HepG2 (cell line): Measurements from ENCODE around the gene SCRG1. TPM values are rescaled to one million over a fixed set of nuclear protein-coding genes. Genes with fewer than 3 reads are reported as not detected.
A peak's percentile ranks its signal among the peaks of the same experiment; 100 is the strongest.

Experiments used
- ARNT2 ChIP-seq: sonication (generic); formaldehyde crosslinking; IDR thresholded peaks from 2 replicates; pipeline ENCODE4 v1.8.0; 2022; ENCODE audit warnings: mild to moderate bottlenecking, low read depth, missing genetic modification reagents, moderate library complexity
- ELF3 ChIP-seq: IDR thresholded peaks from 2 replicates; pipeline ENCODE4 v1.6.1; 2016; ENCODE audit warnings: missing genetic modification reagents, missing compliant biosample characterization
- FOXM1 ChIP-seq: sonication (generic); formaldehyde crosslinking; IDR thresholded peaks from 2 replicates; pipeline ENCODE4 v1.5.0; 2020; ENCODE audit warnings: missing genetic modification reagents
- FOXO1 ChIP-seq: sonication (generic); formaldehyde crosslinking; IDR thresholded peaks from 2 replicates; pipeline ENCODE4 v1.4.0; 2020; ENCODE audit warnings: missing genetic modification reagents
- KDM4B ChIP-seq: sonication (generic); formaldehyde crosslinking; IDR thresholded peaks from 2 replicates; pipeline ENCODE4 v1.4.0; 2020; ENCODE audit warnings: missing genetic modification reagents
- MED1 ChIP-seq: sonication (generic); formaldehyde crosslinking; IDR thresholded peaks from 2 replicates; pipeline ENCODE4 v1.4.0; 2020; ENCODE audit warnings: missing genetic modification reagents
- NFKBIZ ChIP-seq: IDR thresholded peaks from 2 replicates; pipeline ENCODE4 v1.6.1; 2018; ENCODE audit warnings: missing genetic modification reagents, missing compliant biosample characterization
- NFYC ChIP-seq: IDR thresholded peaks from 2 replicates; pipeline ENCODE4 v1.6.1; 2016; ENCODE audit warnings: missing genetic modification reagents, missing compliant biosample characterization
- SAFB2 ChIP-seq: sonication (generic); formaldehyde crosslinking; IDR thresholded peaks from 2 replicates; pipeline ENCODE4 v1.5.1; 2020; ENCODE audit warnings: missing genetic modification reagents, low read depth, mild to moderate bottlenecking, borderline replicate concordance
- SAP130 ChIP-seq: IDR thresholded peaks from 2 replicates; pipeline ENCODE4 v1.6.1; 2016; ENCODE audit warnings: low read depth
- SIN3A ChIP-seq: IDR thresholded peaks from 2 replicates; pipeline ENCODE4 v1.6.1; 2011; ENCODE audit warnings: low read depth, mild to moderate bottlenecking, control low read depth, low read length, borderline replicate concordance
- SIX1 ChIP-seq: sonication (generic); formaldehyde crosslinking; IDR thresholded peaks from 2 replicates; pipeline ENCODE4 v1.4.0; 2020; ENCODE audit warnings: missing genetic modification reagents, borderline replicate concordance
- ZNF550 ChIP-seq: sonication (generic); formaldehyde crosslinking; IDR thresholded peaks from 2 replicates; pipeline ENCODE4 v1.4.0; 2020; ENCODE audit warnings: mild to moderate bottlenecking, missing genetic modification reagents, borderline replicate concordance
- ZNF629 ChIP-seq: sonication (generic); formaldehyde crosslinking; conservative IDR thresholded peaks from 2 replicates; pipeline ENCODE4 v1.5.0; 2020; ENCODE audit warnings: missing genetic modification reagents
- ZSCAN30 ChIP-seq: sonication (generic); formaldehyde crosslinking; IDR thresholded peaks from 2 replicates; pipeline ENCODE4 v1.5.0; 2020; ENCODE audit warnings: mild to moderate bottlenecking, missing genetic modification reagents
- polyA plus RNA-seq, 8 experiments: library from polyadenylated mRNA; depleted of rRNA in 3 of 8; stranded (reverse) in 7 of 8; unstranded in 1 of 8; fragments of >200 nt; fragmentation: Illumina TruSeq in 4 of 8; extraction: Trizol in 4 of 8; gene quantifications; 2 replicates each; pipeline versions ENCODE4 v1.2.1 to v1.2.3, GENCODE V29; 2011 to 2016; ENCODE audit warnings: low read depth in 4 of 8, missing spikeins in 1 of 8, mixed read lengths in 1 of 8; ENCODE audit not compliant: insufficient read depth in 1 of 8
- total RNA-seq, 5 experiments: library from RNA; depleted of rRNA; stranded (reverse); fragments of >200 nt; fragmentation: Illumina TruSeq; extraction: Trizol; gene quantifications; 2 replicates each; pipeline ENCODE4 v1.2.3, GENCODE V29; 2016; ENCODE audit warnings: low read depth in 1 of 5
- TF ChIP-seq, protein P1 (sequence below): sonication (generic); formaldehyde crosslinking; IDR thresholded peaks from 2 replicates; pipeline ENCODE4 v1.8.1; 2023; ENCODE audit warnings: mild to moderate bottlenecking, inconsistent platforms, moderate library complexity, missing genetic modification reagents, borderline replicate concordance
- TF ChIP-seq, protein P2 (sequence below): sonication (generic); formaldehyde crosslinking; IDR thresholded peaks from 2 replicates; pipeline ENCODE4 v1.8.1; 2023; ENCODE audit warnings: missing genetic modification reagents, mild to moderate bottlenecking, borderline replicate concordance
- TF ChIP-seq, protein P3 (sequence below): sonication (generic); formaldehyde crosslinking; IDR thresholded peaks from 2 replicates; pipeline ENCODE4 v1.8.1; 2023; ENCODE audit warnings: mild to moderate bottlenecking, moderate library complexity, missing genetic modification reagents

The SCRG1 gene
- total and polyA plus RNA-seq, 2 of the 13 experiments (the other 11 are each of a cell fraction or from before 2014, with no cell fraction given), result not detected

DNA sequence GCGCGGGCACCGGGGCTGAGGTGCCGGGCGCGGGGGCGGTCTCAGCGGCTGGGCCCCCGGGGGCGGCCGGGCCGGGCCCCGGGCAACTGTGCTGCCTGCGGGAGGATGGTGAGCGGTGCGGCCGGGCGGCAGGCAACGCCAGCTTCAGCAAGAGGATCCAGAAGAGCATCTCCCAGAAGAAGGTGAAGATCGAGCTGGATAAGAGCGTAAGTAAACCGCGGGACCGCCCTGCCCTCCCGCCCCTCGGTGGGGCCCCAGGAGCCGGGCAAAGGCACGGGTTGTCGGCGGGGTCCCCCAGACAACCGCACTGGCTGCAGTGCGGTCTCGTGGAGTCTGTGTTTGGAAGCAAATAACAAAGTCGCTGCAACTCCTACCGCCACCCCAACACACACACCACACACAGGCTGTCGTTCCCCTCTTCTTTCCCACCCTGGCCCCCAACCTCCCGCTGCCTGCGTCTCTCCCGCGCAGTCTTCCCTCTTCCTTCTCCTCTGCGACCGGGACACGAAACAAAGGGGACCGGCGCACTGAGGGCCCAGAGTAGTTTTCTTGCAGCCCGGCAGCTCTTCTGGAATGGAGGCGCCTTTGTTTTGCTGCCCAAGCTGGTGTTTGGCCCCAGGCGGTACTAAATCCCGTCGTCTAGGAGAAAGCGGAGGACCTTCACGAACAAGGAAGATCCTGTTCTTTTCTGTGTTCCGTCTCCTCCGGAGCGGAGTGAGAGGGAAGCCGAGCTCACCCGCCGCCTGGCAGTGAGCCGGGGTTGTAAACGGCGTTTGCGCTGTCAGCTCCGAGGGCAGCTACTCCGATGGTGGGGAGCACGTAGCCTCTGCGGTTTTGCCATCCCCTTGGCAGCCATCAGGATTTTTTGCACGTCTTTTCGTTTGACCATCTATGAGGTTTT is 27.4 kb downstream of the SCRG1 start (continued):
- TF ChIP-seq ZSCAN30 (no peak), ZNF629 (CRISPR knock-in tag) (0 out of 2 replicates have a peak, but pooled peaks have one; percentile 14), ARNT2 (CRISPR knock-in tag) (no peak), SIN3A (peak; percentile 40; the same call in 1 of the 2 replicates), MED1 (CRISPR knock-in tag) (peak; percentile 32; the same call in 1 of the 2 replicates), KDM4B (0 out of 2 replicates have a peak, but pooled peaks have one; percentile 19), ZNF550 (CRISPR knock-in tag) (0 out of 2 replicates have a peak, but pooled peaks have one; percentile 46), SAP130 (CRISPR knock-in tag) (peak; percentile 77), NFYC (CRISPR knock-in tag) (no peak), FOXO1 (CRISPR knock-in tag) (no peak), SAFB2 (no peak), ELF3 (CRISPR knock-in tag) (peak; percentile 31; the same call in 1 of the 2 replicates), SIX1 (CRISPR knock-in tag) (0 out of 2 replicates have a peak, but pooled peaks have one; percentile 20), FOXM1 (CRISPR knock-in tag) (no peak), NFKBIZ (CRISPR knock-in tag) (no peak)
- TF ChIP-seq, protein P1, sequence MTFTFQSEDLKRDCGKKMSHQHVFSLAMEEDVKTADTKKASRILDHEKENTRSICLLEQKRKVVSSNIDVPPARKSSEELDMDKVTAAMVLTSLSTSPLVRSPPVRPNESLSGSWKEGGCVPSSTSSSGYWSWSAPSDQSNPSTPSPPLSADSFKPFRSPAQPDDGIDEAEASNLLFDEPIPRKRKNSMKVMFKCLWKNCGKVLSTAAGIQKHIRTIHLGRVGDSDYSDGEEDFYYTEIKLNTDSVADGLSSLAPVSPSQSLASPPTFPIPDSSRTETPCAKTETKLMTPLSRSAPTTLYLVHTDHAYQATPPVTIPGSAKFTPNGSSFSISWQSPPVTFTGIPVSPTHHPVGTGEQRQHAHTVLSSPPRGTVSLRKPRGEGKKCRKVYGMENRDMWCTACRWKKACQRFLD (CRISPR knock-in tag), result no peak
- TF ChIP-seq, protein P2, sequence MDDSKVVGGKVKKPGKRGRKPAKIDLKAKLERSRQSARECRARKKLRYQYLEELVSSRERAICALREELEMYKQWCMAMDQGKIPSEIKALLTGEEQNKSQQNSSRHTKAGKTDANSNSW, result no peak
- TF ChIP-seq, protein P3, sequence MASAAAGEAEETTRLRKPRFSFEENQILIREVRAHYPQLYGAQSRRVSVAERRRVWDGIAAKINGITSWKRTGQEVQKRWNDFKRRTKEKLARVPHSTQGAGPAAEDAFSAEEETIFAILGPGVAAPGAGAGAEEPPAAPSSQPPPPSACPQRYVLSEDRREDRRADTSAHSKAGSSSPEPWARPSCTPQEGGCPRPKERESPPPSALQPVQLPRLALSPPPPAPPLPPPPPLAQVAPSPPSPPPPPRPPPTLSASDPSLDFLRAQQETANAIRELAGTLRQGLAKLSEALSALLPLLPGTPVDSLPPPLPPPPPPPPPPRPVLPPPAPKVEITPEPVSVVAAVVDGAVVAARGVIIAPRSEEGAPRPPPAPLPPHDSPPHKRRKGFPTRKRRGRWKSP (CRISPR knock-in tag), result peak; percentile 56; the same call in 1 of the 2 replicates
